HG03439 (cell line): ENCODE measurements around the gene ZNF804A.

Experiments
- ATAC-seq: cut with Tn5 transposase; IDR thresholded peaks from one replicate; pipeline ENCODE4 v1.9.1; 2021; ENCODE audit warnings: mild to moderate bottlenecking, moderate library complexity; ENCODE audit not compliant: unreplicated experiment

The ZNF804A gene

GRCh38 chr2:184923751-184924150 is 325.4 kb downstream of the ZNF804A start:
- no peak for ATAC-seq

GRCh38 chr2:184927040-184927439 is 328.7 kb downstream of the ZNF804A start:
- ATAC-seq = no peak

- ATAC-seq = no peak
Measured at GRCh38 chr2:184936761-184937160, 338.4 kb downstream of the ZNF804A start.

- no peak for ATAC-seq
Measured at GRCh38 chr2:184938221-184938985, 340.1 kb downstream of the ZNF804A start.

GRCh38 chr2:184945326-184945725 is 347.0 kb downstream of the ZNF804A start:
- no peak for ATAC-seq

GRCh38 chr2:184945824-184946223 is 347.5 kb downstream of the ZNF804A start:
- no peak for ATAC-seq

GRCh38 chr2:184956856-184957255 is 358.5 kb downstream of the ZNF804A start:
- ATAC-seq = no peak

GRCh38 chr2:184971546-184972068 is 373.3 kb downstream of the ZNF804A start:
- ATAC-seq = no peak
